Body of pancreas (tissue), 4 donors: ENCODE measurements around the gene HS3ST5. TPM values are rescaled to one million over a fixed set of nuclear protein-coding genes. Genes with fewer than 3 reads are reported as not detected.

Experiments
- ATAC-seq: fragments of 150-250 bp; one replicate; pipeline ENCODE4 v1.9.1; 2016
- DNase-seq, 4 donors: peaks; one replicate each; pipeline ENCODE4 v3.0.0-alpha.2; 2019
- H3K27ac ChIP-seq, 4 donors: fragments of 200-600 bp; sonication (generic); 1 replicate in 3 of 4; 2 replicates in 1 of 4; pipeline versions ENCODE4 v1.5.1 to v1.6.1; 2016 to 2019; ENCODE audit warnings: mild to moderate bottlenecking in 1 of 4, mixed read lengths in 1 of 4, moderate library complexity in 1 of 4
- H3K27me3 ChIP-seq, 2 donors: fragments of 200-600 bp; sonication (generic); one replicate each; pipeline ENCODE4 v1.6.0; 2016; ENCODE audit warnings: mild to moderate bottlenecking in 1 of 2
- H3K36me3 ChIP-seq, 2 donors: fragments of 200-600 bp; sonication (generic); replicated peaks in 1 of 2; 2 replicates each; pipeline ENCODE4 v1.5.1; 2016; ENCODE audit warnings: low read depth in 2 of 2; ENCODE audit not compliant: insufficient read depth in 1 of 2
- H3K4me1 ChIP-seq: fragments of 200-600 bp; sonication (generic); one replicate; pipeline ENCODE4 v1.6.0; 2016
- H3K4me3 ChIP-seq, 2 donors: fragments of 200-600 bp; sonication (generic); 1 replicate in 1 of 2; 2 replicates in 1 of 2; pipeline ENCODE4 v1.5.1; 2016 to 2019
- H3K9me3 ChIP-seq, 3 donors: fragments of 200-600 bp; sonication (generic); 1 replicate in 2 of 3; 2 replicates in 1 of 3; pipeline ENCODE4 v1.5.1; 2016
- POLR2A ChIP-seq, 3 donors: fragments of 450-650 bp; IDR thresholded peaks; one replicate each; pipeline ENCODE4 v1.6.1; 2016; ENCODE audit warnings: antibody characterized with exemption in 3 of 3, mild to moderate bottlenecking in 2 of 3
- WGBS, 2 donors: methylation state at CpG; one replicate each; pipeline ENCODE4 v1.1.5; 2017; 5-methylcytosine and 5-hydroxymethylcytosine counted together
- intact Hi-C: fragments of 100-400 bp; cut with DNase I; formaldehyde crosslinking; loops from one replicate; pipeline ENCODE4 v1.15.1; 2023
- small RNA-seq: library from RNA; depleted of rRNA; stranded (forward); fragments of <200 nt; gene quantifications from one replicate; pipeline ENCODE3, GENCODE V24; 2016
- total RNA-seq, 2 donors: library from RNA; depleted of rRNA; stranded (reverse); fragments of >200 nt; gene quantifications; one replicate each; pipeline ENCODE4 v1.1.0, GENCODE V29; 2016
- TF ChIP-seq, protein P1 (sequence below), 7 experiments: fragments of 450-650 bp in 4 of 7; fragments of 200-600 bp in 3 of 7; sonication (generic) in 3 of 7; IDR thresholded peaks; one replicate each; pipeline ENCODE4 v1.5.1; 2016 to 2019; ENCODE audit warnings: antibody characterized with exemption in 7 of 7

Gene HS3ST5
- total RNA-seq, 2 donors from 2014 or later: 0.26 TPM; not detected in 1

DNA sequence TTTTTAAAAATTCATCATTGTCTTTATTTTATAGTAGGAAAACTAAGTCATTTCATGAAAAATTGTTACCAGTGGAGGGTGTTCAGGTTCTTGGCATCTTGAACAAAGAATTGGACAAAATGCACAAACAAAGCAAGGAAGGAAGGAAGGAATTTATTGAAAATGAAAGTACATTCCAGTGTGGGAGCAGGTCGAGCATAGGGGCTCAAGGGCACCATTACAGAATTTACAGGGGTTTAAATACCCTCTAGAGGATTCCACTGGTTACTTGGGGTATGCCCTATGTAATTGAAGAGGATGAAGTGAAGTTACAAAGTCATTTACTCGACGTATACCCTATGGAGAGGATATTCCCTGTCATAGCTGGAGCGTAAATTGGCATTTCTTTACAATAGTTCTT, 334.5 kb downstream of the HS3ST5 start:
- WGBS, 2 donors: 65 to 80% methylated on average over 4 of the region's 4 CpGs
- Histone ChIP-seq H3K4me3 (no peak overlapping the region), H3K36me3 (no peaks in the 10 kb centered on the region), H3K27me3 (no peaks in the 10 kb centered on the region), H3K9me3 (no peaks in the 10 kb centered on the region), H3K27ac (no peak overlapping the region), H3K4me1 (no peaks in the 10 kb centered on the region)
- TF ChIP-seq POLR2A (IDR thresholded peaks at IDR 0.05): no peak
- TF ChIP-seq, protein P1, sequence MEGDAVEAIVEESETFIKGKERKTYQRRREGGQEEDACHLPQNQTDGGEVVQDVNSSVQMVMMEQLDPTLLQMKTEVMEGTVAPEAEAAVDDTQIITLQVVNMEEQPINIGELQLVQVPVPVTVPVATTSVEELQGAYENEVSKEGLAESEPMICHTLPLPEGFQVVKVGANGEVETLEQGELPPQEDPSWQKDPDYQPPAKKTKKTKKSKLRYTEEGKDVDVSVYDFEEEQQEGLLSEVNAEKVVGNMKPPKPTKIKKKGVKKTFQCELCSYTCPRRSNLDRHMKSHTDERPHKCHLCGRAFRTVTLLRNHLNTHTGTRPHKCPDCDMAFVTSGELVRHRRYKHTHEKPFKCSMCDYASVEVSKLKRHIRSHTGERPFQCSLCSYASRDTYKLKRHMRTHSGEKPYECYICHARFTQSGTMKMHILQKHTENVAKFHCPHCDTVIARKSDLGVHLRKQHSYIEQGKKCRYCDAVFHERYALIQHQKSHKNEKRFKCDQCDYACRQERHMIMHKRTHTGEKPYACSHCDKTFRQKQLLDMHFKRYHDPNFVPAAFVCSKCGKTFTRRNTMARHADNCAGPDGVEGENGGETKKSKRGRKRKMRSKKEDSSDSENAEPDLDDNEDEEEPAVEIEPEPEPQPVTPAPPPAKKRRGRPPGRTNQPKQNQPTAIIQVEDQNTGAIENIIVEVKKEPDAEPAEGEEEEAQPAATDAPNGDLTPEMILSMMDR (IDR thresholded peaks at IDR 0.05): no peak
- intact Hi-C loops: no loop called here
- DNase-seq (no peak), ATAC-seq (no peak)

DNA sequence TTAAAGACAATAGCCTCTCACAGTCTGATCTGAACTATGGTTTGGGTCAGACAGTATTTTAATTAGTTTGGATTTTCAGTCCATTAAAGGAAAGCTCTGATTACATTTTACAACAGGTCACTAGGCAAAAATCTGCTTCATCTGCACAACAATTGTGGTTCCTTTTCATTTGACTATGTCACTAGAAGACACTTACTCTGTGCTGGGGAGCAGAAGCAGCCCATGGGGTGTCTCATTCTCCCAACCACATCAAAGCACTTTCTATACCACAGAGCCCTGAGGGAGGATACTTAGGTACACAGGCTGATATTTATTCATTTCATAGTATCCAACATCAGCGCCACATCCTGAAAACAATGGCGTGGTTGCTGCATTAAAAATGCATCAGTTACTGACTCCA, 335.3 kb downstream of the HS3ST5 start:
- ATAC-seq (no peak), DNase-seq (no peak)
- no peaks in the 10 kb centered on the region for H3K27me3 ChIP-seq
- no peak overlapping the region for H3K27ac ChIP-seq
- no peaks in the 10 kb centered on the region for H3K4me1 ChIP-seq
- no peak overlapping the region for H3K4me3 ChIP-seq
- H3K36me3 ChIP-seq: no peaks in the 10 kb centered on the region
- 80 to 85% methylated on average over 2 of the region's 2 CpGs for WGBS, 2 donors
- TF ChIP-seq POLR2A (IDR thresholded peaks at IDR 0.05): no peak
- intact Hi-C loops: no loop called here
- H3K9me3 ChIP-seq: no peaks in the 10 kb centered on the region

Small RNAs within 50 kb of the gene (small RNA-seq; reads per million reads assigned to genes)
- not detected for gene RNA5SP213
